HG02973 (cell line): ENCODE measurements around the gene ACTRT3.

Experiments used
- ATAC-seq: cut with Tn5 transposase; IDR thresholded peaks from one replicate; pipeline ENCODE4 v1.9.1; 2021; ENCODE audit warnings: moderate library complexity; ENCODE audit not compliant: unreplicated experiment

The ACTRT3 gene

DNA sequence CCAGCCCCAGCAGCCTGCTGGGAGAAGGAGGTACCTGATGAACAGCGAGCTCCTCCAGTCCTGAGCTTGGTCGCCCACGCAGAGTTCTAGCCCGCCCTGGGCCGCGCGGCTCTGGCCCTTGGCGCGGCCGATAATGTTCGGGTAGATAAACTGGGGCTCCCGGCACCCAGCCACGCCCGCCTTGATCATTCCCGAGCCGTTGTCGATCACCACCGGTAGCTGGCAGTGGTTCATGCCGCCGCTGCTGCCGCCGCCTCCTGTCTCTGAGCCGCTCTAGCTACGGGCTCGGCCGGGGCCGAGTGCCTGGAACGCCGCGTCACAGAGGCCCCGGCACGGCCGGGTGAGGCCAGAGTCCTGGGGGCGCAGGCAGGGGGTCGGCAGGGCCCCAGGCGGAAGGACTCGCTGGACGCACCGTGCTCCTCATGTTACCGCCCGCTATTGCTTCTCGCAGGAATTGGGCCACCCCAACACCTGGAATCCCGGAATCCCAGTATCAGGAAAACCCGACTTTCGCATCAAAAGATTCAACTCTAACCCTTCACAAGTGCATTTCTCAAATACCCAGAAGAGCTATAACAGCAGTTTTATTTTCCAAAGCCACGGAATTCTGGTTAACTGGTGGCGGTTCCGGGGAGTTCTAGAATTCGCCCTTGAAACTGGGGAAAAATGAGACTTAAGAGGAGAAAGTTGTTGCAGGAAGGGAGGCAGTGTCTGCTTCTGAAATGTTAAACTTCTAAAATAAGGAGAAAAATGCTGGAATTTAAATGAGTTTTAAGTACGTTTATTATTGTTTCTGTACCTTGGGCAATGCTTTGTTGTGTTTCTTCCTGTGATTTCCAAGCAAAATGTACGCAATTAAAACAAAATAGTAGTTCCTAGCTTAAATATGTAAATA, at the start of gene ACTRT3:
Gene ACTRT3, minus strand, starts transcription at position 275 of the 895 bp plus-strand sequence. Its CDS starts 41 bp downstream, at position 234.
- ATAC-seq, result peak; percentile 20

DNA sequence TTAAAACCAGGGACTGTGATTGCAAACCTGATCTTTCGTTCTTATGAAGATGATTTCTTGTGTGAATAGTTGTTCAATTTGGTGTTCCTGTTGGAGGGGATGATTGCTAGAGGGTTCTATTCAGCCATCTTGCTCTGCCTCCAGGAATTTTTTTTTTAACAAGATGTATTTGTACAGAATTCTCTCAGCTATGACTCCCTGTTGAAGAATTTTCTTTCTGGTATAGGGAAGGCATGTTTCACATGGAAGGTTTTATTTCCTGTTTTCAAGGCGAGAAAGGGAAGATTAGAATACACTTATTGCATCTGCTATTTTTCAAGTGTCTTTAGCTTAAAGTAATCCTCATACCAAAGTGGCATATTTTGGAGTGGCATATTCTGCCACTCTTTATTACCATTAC, 49.0 kb upstream of the ACTRT3 start:
- no peak for ATAC-seq

DNA sequence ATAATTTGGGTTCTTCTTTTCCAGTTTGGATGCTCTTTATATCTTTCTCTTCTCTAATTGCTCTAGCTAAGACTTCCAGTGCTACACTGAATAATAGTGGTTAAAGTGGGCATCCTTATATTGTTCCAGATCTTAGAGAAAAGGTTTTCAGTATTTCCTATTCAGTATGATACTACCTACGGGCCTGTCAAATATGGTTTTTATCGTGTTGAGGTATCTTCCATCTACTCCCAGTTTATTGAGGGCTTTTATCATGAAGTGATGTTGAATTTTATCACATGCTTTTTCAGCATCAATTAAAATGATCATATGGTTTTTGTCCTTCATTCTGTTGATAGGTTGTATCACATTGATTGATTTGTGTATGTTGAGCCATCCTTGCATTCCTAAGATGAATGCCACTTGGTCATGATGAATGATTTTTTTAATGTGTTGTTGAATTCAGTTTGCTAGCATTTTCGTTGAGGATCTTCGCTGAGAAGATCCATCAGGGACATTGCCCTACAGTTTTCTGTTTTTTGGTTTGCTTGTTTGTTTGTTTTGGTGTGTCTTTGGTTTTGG, 46.3 kb upstream of the ACTRT3 start:
- ATAC-seq, result no peak

DNA sequence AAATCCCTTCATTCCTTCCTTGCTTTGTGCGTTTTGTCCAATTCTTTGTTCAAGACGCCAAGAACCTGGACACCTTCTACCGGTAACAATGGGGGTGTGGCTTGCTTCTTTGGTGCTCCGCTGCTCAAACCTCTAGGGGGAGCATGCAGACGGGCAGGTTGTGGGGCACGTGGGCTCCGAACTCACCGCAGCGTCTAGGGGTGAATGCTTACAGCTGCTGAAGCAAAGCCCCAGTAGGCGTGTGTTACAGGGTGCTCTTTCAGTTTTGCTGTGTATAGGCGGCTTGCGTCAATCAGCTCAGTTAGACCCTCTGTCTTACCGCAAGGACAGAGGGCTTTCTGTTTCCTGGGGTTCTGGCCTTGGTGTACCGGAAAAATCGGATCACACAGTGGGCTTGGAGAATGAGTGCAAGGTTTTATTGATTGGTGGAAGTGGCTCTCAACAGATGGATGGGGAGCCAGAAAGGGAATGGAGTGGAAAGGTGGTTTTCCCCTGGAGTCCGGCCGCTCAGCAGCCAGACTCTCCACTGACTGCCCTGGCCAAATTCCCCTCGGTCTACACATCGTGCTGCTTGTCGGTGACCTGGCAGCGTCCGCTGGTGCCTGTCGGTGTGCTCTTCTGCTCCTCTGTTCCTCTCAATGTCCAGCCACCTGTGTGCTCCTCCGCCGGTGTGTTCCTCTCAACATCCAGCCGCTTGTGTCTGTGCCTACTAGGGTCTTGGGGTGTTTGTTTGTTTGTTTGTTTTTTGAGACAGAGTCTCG, 44.6 kb upstream of the ACTRT3 start:
- ATAC-seq, result peak; percentile 87

DNA sequence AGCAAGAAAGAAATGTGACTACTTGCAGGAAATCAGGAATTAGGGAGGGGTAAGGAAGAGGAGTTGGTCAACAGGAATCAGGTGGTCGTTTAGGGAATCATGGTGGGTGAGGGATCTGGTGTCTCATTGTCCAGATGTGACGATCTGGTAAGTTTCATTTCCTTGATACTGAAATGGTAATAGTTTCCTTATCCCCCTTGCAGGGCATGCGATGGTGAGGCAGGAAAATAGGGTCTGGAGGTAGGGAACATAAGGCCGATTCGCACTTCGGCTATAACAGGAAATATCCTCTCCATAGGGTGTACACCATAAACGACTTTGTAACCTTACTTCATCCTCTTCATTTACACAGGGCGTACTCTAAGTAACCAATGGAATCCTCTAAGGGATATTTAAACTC, 43.9 kb upstream of the ACTRT3 start:
- no peak for ATAC-seq

DNA sequence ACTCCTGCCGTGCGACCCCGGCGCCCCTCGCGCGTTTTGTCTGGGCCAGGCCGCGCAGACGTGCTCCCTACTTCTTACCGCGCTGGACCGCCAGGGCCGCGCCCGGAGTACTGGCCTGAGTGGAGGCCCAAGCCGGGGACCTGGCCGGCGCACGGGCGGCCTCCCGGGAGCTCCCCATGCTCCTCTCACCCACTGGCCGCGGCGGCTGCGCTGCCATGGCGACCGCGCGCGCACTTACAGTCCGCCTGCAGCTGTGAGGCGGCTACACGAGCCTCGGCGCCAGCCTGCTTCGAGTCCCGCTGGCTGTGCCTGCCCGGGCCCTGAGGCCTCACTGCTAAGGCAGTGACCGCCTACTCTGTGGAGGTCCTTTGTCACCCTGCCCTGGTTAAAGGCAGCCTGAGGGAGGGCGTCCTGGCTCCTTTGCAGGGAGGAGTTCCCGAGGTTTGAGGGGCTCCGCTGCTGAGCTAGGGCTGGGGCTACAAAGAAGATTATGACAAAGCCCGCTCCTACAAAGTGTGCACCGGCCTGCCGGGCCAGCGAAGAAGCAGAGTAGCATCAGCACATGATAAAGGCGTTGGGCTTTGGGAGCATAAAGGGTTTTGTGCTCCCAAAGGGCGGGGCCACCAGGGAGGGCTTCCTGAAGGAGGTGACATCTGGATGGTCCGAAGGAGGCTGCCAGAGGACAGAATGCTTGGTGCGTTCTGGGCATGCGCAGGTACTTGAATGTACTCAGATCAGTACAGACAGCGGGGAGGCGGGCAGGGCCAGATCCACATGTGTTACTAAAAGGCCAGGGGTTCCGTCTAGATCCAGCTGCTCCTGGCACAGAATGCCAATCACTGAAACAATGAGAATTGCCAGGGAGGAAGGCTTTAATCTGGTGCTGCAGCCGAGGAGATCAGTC, 43.2 kb upstream of the ACTRT3 start, which contains the start of the genes LRRC34 and LRRIQ4:
Gene LRRC34, minus strand, starts transcription at position 573 of the 904 bp plus-strand sequence. Its CDS starts 356 bp downstream, at position 217.
Gene LRRIQ4, plus strand, starts transcription at position 539 of the 904 bp plus-strand sequence. CDS start 9,052 bp downstream, outside the sequence.
- peak; percentile 62 for ATAC-seq

DNA sequence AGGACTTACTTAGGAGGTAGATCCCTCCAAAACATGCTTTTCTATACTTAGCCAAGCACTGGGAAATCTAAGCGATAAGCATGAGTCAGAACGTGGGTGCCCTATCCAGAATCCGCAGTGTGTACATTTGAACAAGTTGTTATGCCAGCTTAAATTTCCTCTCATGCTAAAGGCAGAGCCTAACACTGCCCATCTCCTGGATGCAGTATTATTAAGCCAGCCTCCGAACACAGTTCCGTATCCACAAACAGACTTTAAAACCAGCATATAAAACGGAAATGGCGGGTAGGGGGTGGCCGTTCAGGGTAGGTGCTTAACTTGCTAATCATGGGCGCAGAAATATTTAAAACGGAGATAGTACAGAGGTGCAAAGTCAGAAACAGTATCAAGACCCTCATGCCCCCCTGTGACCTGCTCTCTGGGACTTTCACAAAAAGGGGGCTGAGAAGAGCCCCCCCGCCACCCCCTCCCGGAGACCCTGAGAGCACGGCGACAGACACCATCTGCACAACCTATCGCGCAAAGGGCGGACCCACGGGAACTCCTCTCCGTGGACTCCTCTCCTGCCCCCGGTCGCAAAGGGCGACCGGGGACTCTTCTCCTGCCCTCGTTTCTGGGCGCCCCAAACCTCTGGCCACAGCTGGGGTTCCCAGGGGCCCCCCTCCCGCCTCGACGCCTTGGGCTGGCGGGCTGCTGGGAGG, 42.4 kb upstream of the ACTRT3 start:
- no peak for ATAC-seq

DNA sequence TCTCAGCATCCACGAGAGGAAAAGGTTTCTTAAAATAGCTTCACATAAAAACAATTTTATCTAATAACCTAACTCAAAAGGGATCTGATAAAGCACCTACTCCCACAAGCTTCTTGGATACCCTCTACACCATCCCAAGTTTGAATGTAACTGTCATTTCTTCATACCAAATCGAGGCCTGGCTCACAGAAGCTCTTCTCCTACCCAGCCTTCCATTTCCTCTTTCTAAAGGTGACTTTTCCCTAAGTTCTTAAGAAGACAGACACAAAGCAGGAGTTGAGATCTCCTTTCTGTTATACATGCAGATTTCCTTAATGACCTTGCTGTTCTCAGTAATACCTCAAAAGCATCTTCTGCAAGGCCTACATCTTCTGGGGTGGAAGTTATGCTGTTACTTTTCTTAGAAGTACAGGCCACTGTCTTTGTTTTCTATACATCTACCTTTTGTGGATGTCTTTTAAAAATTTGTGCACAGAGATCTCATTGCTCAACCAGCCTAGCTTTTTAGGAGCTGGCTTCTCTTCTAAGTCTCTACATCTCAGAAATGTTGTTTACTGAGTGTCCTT, 40.0 kb upstream of the ACTRT3 start:
- no peak for ATAC-seq

DNA sequence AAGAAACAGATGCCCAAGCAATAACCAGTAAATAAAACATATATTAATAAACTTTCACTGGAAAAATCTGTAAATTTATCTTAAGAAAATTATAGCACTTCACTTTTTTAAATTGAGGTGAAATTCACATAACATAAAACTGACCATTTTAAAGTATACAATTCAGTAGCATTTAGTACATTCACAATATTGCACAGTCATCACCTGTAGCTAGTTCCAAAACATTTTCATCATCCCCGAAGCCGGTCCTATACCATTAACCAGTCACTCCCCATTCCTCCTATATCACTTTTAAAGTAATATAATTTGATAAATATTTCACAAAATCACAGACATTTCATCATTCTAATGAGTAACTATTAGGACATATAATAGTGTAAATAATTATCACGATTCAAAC, 35.3 kb upstream of the ACTRT3 start:
- ATAC-seq, result no peak

DNA sequence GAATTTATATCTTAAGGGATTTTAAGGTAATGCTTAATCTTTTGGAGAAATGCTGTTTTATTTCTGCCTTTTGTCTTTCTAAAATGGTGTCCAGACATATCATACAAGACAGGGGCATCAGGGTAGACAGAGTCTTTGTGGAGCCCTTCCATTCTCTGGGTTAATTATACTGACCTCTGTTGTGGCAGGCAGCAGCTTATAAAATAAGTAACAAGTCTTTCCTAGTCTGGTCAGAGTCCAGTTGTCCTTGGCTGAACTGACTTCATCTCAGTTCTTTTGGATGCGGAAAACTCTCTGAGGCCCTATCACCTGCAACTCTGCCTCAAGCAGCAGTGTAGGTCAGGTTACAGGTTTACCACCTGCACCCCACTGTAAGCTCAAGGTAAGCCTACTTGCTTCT, 23.0 kb upstream of the ACTRT3 start:
- ATAC-seq, result no peak

DNA sequence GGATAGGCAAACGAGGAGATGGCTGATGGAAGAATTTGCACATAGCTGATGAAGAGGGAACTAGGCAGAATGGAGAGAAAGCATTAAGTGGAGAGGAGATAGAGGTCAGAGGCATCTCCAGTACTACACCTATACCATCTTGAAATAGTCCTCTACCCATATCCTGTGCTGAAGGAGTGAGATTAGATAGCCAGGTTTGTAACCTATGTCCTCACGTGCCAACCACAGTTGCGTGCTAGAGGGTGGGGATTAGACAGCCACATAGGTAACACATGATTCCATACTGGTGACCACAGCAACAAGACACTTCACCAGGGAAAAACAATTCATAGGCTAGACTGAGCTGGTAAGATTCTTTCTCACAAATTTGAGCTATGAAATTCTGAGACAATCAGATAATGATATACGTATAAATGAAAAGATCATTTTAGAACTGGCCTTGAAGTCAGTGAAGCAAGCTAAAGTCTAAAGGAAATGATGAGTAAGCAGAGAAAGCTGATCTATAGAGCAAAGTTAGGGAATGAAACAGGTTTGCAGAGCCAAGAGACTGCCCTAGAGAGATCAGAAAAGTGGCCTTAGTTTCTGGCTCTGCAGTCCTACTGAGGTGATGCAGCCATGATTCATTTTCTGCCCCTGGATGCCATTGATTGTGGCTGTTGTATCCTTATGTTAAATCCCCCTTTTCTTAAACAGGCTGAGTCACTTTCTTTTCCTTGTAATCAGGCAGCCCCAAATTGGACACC, 21.5 kb upstream of the ACTRT3 start:
- ATAC-seq, result no peak

DNA sequence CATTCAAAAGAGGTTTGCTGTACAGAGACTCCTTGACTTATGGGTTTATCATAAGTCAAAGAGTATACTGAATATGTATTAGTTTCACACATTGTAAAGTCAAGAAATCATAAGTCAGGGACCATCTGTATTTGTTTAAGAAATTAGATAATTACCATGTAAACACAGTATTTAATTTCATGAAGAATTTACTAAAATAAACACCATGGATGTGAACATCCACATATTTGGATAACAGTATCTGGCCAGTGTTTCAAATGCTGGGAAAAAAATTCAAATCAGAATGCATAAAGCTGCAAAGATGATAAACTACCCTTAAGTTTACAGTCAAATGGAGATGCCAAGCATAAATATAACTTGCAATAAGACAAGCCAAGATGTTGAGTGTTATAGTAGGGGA, 20.9 kb upstream of the ACTRT3 start:
- no peak for ATAC-seq

DNA sequence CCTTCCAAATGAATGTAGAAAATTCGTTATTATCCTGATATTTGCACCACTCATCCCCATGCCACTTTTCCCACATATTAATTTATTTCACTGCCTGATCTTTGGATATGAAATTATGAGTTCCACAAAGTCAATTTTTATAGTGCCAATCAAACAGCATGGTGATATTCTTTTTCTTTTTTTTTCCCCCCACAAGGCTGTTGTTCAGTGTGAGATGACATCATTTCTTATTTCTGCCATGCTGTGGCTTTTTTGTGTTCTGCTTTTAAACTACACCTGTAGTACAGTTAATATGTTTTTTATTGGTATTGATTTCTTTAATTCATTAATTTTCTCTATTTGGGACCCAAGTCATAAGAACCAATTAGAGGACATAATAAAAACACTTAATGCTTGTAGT, 18.4 kb upstream of the ACTRT3 start:
- ATAC-seq, result no peak

DNA sequence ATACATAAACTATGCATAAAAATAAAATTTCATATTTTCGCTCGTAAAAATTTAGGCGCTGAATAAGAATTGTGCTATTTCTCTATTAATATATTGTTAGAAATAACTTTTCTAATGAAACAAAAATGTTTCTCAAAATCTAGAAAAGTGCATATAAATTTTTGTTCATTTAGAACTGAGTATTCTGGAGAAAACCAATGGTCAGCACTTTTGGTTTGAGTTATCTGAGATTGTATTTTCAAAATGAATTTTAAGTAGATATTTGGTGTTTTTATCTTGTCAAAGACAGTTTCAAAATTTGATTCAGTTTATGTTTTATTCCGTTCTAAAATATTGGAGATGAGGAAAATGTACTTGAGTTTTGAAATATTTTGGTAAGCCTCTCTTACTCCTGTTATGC, 17.8 kb upstream of the ACTRT3 start:
- ATAC-seq, result no peak

DNA sequence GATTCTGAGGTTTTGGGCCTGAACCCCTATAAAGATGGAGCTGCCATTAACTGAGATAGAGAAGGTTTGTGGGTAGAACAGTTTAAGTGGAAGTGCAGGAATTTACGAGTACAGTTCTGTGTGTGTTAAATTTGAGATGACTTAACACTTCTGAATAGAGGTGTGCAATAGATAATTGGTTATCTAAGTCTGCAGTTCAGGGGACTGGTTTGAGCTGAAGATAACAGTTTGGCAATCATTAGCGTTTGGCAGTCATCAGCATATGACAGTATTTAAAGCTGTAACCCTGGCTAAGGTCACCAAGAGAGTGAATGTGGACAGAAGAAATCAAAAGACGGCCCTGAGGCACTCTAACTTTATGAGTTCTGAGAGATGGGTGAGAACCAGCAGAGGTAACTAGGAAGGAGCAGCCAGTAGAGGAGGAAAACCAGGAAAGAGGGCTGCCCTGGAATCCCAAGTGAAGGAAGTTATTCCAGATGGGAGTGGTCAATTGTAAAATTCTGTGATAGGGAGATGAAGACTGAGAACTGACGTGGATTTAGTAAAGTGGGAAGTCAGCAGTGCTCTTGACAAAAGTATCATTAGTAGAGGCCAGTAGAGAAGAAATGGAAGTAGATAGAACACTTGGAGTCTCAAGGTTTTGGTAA, 12.0 kb upstream of the ACTRT3 start:
- no peak for ATAC-seq

DNA sequence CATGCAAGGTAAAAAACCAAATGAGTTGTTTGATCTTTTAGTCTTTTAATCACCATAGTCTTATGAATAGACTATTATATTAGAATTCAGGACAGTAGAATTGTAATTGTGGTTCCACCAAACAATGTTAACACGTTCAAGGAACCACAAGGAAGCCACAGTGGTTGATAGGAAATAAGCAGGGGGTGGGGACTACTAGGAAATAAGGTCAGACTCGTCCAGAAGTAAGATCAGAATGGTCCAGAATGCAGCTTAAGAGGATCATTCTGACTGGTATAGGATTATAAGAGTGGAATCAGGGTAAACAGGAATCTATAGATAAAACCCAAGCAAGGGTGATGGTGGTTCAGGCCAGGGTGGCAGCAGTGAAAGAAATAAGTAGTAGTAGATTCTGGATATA, 11.4 kb upstream of the ACTRT3 start:
- ATAC-seq, result no peak

DNA sequence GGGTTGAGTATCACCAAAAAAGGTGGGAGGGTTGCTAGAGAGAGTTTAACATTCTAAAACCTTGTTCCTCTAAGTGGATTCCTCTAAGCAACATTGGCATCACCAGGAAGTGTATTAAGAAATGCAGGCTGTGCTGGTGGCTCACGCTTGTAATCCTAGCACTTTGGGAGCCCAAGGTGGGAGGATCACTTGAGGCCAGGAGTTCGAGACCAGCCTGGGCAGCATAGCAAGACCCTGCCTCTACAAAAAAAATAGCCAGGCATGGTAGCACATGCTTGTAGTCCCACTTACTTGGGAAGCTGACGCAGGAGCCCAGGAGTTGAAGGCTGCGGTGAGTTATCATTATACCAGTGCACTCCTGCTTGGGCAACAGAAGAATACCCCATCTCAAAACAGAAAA, 8.5 kb upstream of the ACTRT3 start:
- no peak for ATAC-seq

DNA sequence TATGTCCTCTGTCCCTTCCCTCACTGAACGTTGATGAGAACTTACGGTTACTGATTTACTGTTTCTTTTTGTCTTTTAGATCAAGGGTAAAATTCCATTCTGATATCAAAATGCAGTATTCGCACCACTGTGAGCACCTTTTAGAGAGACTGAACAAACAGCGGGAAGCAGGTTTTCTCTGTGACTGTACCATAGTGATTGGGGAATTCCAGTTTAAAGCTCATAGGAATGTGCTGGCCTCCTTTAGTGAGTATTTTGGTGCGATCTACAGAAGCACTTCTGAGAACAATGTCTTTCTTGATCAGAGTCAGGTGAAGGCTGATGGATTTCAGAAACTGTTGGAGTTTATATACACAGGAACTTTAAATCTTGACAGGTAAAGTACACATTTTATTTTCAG, 4.8 kb upstream of the ACTRT3 start:
- ATAC-seq, result no peak
